Astrocyte of the cerebellum (primary cell): Measurements from ENCODE around the gene ZNF516.

Source experiments
- DNase-seq: peaks from one replicate; pipeline ENCODE4 v3.0.0-alpha.2; 2011; ENCODE audit warnings: low read depth
- H3K4me3 ChIP-seq: 2 replicates; pipeline ENCODE4 v1.5.1; 2011; ENCODE audit warnings: mild to moderate bottlenecking, low read depth, low read length, moderate library complexity
- CTCF ChIP-seq: IDR thresholded peaks from 2 replicates; pipeline ENCODE4 v1.5.1; 2012; ENCODE audit warnings: low read length, low read depth, moderate library complexity, mild to moderate bottlenecking; ENCODE audit errors: missing control alignments
- in situ Hi-C: cut with HindIII; loops from 2 replicates; pipeline ENCODE4 v1.10.0; 2017; ENCODE audit warnings: low sequenced_read_pairs

Gene ZNF516

DNA sequence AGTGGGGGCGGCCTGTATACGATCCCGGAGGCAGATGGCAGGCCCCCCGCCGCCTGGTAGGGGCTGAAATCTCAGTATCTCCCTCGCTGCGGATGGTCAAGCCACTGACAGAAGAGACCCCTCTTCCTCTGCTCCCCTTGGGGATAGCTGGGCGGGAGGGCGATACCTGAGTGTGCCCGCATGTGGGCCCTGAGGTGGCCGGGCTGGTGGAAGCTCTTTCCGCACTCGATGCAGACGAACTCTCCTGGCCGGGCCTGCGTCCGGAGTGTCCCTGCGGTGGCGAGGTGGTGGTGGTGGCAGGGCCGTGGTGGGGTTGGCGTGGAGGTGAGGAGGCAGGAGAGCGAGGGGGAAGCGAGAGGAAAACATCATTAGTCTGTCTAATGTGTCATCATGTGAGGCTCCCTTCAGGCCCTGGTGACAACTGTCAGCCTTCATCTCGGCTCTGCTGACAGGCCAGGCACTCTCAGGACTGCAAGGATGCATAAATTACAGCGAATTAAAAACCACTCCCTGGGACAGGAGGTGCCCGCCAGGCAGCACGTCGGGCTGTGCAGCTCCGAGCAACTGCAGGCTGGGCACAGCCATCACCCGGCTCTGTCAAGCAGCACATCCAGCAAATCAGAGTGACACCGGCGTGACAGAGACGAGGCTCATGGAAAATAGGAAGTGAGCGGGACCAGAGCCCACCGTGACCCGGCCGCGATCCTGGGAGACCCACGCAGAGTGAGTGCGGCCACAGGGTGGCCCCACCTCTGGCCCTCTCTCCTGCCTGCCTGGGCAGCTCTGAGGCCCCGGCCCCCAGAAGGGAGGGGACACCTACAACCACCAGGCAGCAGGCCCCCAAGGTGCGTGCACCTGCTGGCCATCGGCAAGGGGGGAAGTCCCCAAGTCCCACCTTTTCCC lies 123.5 kb downstream of the ZNF516 start:
- no peak for TF ChIP-seq CTCF
- DNase-seq = no peak
- in situ Hi-C loops = no loop called here
- H3K4me3 ChIP-seq = no peak overlapping the region

DNA sequence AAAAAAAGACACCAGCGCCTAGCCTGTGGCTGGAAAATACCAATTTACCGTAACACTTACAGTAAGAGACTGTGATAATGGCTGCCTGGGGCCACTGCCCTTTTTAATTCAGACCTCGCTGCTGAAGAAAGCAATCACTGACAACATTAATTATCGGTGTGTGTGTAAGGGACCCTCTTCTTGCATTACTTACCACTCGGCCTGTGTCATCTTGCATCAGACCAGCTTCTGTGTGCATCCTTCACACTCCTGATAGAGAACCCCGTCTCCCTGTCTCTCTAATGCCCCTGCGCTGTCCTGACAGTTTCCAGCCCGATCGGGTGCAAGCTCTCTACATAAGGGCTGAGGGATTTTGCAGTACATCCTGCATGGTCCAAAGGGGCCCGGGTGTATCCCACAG lies 124.4 kb downstream of the ZNF516 start:
- TF ChIP-seq CTCF = no peak
- in situ Hi-C loops = no loop called here
- H3K4me3 ChIP-seq = no peak overlapping the region
- no peak for DNase-seq

DNA sequence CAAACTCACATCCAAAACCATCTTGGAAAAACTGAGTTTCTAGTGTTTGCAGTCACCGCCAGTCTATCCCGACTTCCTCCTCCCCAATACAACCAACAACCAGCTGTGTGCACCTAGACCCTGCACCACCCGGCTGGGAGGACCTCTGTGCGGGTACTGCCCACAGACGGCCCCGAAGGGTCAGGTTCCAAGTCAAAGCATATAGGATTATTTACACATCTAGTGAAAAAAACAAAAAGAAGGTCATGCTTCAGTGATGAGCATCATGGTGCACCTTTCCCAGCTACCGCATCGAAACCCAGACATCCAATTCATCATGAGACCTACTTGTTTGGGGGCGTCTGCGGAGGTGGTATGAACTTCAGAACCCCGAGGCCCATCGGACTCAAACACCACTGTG lies 124.8 kb downstream of the ZNF516 start:
- no peak overlapping the region for H3K4me3 ChIP-seq
- no peak for DNase-seq
- no peak for TF ChIP-seq CTCF
- in situ Hi-C loops = no loop called here

- no peak for TF ChIP-seq CTCF
- in situ Hi-C loops = no loop called here
- no peak overlapping the region for H3K4me3 ChIP-seq
- no peak for DNase-seq
These were observed 125.3 kb downstream of the ZNF516 start for GRCh38 chr18:76369791-76370190.

DNA sequence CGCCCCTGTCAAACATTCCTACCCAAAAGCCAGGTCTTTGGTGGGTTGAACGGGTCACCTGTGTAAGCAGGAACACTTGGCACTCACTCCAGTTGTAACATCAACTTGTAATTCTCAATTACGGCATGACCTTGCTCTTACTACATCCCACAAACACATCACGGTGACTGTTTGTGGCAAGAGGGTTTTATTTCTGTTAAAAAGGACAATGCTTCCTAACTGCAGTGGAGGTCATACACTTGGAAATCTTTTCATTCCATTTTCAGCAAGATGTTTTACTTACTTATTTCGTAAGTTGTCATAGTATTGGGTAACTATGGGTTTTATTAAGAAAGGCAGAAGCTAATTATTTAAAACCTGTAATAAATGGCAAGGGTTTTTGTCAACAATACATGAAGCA lies 126.1 kb downstream of the ZNF516 start:
- no peak for DNase-seq
- H3K4me3 ChIP-seq = no peak overlapping the region
- in situ Hi-C loops = no loop called here
- no peak for TF ChIP-seq CTCF

GRCh38 chr18:76368271-76368670 lies 126.8 kb downstream of the ZNF516 start:
- in situ Hi-C loops = no loop called here
- no peak for DNase-seq
- no peak overlapping the region for H3K4me3 ChIP-seq
- no peak for TF ChIP-seq CTCF
